Anterior cingulate cortex (tissue), 58 donors: Measurements from ENCODE around the gene PRKCQ.
"Not testable (repeated sequence)": the region's sequence is repeated elsewhere in the genome, so short reads cannot be mapped to it uniquely, and the experiment has no call there.

Experiments used
- DNase-seq, 58 donors: peaks; one replicate each; lab custom pipeline; 2025; lab: John Stamatoyannopoulos, UW

PRKCQ gene

GRCh38 chr10:6497620-6498019, 82.5 kb downstream of the PRKCQ start:
- DNase-seq: peak in 1 of 58 donors; percentile 4

DNA sequence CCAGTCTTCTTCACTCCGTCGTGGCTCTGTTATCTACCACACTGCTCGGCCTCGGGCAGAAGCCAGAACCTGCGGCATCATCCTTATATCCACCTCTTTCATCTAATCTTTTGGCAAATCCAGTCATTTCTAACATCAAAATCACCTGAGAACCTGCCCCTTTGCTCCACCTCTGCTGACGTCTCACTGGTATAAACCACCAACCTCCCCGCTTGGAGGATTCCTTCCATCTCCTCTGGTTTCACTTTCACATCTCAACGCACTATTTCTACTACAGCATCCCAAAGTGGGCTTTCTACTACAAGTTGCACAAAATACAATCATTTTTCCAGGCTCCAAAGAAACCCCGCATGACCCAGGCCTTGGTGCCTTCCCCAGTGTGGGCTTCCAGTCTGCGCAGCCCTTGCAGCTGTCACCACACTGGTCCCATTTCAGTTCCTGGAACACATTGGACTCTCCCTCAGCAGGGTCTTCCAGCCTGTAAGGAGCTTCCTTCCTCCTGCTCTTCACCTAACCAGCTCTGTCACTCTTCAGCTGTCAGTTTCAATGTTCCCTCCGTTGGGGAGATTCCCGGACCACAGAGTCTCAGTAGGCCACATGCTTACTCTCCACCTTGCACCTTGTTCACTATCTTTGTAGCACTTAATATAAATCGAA, 85.0 kb downstream of the PRKCQ start:
- no peak for DNase-seq

DNA sequence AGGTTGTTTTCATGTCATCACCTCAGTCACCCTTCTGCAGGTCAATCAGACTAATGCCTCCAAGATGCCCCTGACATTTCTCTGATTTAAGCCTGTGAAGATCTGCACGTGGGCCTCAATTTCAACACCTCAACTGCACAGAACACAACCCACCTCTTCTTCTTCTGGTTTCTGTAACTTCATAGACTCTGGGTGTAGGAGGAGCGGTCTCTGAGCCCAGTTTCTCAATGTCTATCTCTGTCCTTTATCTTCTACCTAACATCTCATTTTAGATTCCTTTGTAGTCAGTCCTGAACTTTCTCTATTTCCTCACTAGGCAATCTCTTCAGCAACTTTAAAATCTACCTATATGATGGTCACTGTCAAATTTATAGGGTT, 85.6 kb downstream of the PRKCQ start:
- DNase-seq: no peak

DNA sequence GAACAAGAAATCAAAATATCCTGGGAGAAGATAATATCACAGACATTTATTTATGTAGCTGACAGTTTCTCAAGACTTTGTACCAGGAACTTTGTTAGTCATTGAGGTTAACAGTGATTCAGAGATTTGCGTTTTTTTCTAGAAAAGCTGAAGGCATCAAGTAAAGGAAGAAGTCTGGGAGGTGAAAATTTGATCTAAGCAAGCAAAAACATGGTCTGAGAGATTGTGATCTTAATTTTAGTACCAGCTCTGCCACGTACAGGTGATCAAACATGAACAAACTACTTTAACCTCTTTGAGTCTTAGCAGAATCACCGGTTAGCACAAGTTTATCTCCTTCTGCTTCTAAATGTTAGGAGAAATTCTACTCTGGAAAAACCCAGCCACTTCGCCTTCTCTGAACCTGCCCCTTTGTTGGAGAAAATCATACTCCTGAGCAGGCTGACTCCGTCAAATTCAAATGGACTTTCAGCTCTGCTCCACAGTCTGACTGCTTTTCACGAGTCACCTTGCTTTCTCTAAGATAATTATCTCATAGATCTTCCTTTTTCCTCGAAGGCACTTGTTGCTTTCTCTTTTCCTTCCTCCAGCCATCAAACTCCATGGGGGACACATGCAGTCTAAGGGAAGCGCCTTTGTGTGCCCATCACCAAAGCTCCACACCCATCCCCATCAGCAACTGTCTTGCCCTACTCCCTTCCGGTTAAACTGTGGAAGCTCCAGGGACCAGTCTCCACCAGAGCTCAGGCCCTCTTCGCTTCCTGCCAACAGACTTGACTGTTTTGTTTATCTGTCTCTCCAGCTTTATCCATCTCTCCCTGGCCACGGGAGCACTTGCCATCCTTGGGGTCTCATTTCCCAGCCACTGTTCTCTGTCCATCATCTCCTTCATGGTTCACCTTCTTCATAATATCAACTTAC, 86.3 kb downstream of the PRKCQ start:
- no peak for DNase-seq

DNA sequence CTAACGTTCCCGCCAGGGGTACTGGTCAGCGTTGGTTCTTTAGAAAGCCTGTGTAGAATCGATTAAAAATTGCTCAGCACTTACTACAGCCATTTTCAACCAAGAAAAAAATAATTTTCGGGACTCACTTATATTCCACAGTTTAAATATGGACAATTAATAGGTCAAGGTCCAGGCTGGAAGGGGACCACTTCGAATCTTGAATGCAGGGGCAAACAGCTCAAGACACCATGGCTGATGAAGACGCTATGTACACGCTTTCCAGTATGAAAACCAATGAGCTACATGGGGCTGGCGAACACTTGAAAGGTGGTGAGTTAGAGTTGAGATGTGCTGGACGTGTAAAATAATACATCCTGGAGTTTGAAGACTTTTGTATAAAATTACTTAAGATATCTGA, 87.2 kb downstream of the PRKCQ start:
- no peak for DNase-seq

DNA sequence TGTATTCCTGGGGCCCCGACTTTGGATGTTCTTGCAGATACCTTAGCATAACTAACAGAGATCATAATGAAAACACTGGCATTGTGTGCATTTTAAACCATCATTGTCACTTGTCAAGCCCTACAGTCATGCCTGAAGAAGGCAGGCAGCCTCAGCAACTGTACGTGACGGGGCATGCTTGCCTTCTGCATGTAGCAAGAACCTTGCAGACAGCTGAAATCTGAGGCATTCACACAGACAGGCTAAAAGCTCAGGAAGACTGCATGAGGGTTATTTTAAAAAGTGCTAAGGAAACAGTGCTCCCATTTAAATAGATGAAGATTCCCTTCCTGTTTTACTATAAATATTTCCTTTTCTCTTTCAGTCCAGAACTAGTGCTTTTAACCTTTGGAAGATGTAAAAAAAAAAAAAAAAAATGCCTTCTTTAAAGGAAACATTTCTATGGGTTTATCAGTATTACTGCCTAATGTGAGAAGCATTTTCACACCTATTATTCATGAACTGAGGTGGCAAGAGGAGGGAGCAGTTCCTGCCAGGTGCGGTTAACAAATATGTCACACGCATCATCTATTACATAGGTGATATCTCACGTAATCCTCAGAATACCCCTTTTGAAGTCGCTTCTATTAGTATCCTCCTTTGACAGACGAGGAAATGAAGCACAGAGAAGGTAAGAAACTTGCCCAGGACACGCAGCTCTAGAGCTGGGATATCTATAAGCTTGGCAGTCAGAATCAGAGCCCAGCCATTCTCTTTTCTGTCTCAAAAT, 88.1 kb downstream of the PRKCQ start:
- DNase-seq: no peak

GRCh38 chr10:6490614-6491013, 89.5 kb downstream of the PRKCQ start:
- DNase-seq: no peak

DNA sequence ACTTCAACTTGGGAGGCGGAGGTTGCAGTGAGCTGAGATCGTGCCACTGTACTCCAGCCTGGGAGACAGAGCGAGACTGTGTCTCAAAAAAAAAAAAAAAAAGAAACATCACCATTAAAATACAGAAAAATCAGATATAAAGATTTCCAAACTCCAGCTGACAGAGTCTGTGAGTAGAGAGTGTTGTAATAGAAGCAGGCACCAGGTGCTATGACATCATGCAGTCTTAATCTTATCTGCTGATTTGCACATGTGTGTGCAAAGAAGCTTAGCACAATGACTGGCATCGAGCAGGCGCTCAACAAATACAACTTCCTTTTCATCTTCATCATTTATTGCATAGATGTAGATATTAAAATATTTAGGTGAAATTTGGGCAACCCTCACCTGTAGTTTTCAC, 92.2 kb downstream of the PRKCQ start:
- no peak for DNase-seq

DNA sequence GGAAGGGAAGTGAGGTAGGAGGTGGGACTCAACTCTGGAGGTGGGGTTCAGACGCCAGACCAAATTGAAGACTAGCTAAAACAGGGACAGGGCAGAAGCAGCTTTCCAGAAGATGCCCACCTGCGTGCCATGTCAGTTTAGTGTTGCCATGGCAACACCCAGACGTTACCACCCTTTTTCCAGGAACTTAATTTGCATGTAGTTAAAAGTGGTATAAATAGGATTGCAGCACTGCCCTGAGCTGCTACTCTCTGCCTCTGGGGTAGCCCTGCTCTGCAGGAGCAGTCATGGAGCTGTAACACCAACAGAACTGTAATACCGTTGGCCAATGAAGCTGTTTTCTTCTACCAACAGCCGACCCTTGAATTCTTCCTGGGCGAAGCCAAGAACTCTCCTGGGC, 93.8 kb downstream of the PRKCQ start:
- DNase-seq: no peak

DNA sequence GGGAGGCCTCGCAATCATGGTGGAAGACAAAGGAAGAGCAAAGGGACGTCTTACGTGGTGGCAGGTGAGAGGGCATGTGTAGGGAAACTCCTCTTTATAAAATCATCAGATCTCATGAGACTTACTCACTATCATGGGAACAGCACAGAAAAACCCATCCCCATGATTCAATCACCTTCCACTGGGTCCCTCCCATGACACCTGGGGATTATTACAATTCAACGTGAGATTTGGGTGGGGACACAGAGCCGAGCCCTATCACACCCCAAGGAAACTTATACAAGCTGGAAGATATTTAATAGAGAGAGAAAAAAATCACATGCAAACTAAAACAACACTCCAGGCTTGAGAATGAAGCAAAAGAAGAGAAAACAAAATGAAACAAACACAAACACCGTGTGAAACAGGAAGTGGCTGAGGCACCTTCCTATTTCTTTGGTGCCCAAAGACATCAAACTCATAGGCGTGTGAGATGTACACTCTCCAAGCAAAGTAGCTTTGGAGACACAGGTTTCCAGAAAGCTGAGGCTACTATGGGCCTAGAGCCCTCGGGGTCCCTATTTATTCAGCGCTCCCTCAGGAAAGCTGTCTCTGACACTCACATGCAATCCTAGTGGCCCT, 97.2 kb downstream of the PRKCQ start:
- DNase-seq: no peak

DNA sequence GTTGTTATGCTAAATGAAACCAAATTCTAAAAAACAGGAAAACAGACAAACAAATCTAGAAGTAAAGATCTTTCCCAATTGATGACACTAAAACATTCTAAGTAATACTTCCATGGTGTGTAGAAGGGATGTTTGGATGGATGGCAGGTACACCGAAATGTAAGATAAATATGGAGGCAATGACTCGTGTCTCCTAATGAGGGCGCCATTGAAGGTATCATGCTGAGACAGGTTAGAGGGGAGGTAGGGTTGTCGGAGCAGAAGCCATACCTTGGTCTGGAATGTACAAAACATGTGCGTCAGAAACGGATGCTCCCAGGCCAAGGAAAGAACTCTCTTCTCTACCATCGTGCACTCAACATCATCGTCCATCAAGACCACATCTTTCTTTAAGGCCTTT, 101.4 kb downstream of the PRKCQ start:
- DNase-seq: no peak

DNA sequence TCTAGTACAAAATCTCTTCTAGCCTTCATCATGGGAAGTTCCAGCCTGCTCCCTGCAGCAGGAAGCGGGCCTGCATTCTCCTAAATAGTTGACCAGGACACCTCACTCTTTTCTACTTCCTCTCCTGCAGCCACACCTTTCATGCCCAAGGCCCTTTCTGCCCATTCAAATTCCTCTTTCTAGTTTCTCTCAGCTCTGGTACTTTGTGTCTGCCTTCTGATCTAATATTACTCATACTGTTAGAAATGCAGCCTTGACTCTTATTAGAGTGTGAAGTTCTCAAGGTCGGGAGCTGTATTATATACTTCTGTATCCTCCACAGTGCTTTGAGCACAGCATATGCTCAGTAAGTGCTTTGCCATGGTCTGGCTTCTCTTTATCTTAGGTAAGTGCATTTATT, 103.1 kb downstream of the PRKCQ start:
- no peak for DNase-seq

DNA sequence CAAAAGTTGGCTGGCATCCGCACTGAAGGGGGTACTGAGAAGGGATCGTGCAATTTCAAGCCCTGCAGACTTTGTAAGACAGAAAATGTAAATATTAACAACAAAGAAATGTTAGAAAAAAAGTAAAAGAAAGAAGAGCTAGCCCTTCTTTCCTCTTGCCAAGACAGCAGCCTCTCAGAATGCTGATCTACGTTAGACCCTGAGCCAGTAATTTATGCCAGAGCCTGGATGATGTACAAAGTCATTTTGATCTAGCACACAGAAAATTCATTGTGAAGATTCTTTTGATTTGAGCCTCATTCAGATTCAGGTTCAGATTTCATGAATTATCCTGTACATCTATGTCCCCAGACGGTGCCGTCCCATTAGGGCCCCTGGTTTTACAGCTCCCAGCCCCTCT, 105.2 kb downstream of the PRKCQ start:
- peak in 1 of 58 donors; percentile 12 for DNase-seq

- no peak for DNase-seq
Measured at GRCh38 chr10:6473901-6474370, 106.1 kb downstream of the PRKCQ start.

DNA sequence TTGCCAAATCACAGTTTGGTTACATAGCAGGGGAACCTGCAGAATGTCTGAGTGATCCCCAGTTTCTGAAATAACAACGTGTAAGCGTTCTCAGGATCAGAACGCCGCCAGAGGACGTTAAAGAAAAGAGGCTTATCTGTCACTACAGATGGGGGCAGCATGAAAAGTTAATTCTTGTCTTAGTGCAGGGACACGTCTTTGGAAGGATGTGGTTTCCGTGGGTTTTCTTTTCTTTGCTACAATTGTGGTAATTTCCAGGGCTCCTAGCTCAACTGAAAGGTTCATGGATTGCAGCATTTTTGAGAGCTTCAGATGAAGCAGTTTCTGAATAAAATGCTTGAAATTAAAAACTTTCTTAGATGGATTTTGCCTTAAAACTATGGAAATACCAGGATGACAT, 106.6 kb downstream of the PRKCQ start:
- no peak for DNase-seq

DNA sequence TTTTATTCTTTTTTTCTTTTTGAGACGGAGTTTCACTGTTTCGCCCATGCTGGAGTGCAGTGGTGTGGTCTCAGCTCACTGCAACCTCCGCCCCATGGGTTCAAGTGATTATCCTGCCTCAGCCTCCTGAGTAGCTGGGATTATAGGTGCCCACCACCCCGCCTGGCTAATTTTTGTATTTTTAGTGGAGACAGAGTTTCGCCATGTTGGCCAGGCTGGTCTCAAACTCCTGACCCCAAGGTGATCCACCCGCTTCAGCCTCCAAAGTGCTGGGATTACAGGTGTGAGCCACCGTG, 107.4 kb downstream of the PRKCQ start:
- DNase-seq: not testable (repeated sequence)

GRCh38 chr10:6470894-6471618, 109.0 kb downstream of the PRKCQ start:
- DNase-seq: no peak

GRCh38 chr10:6469661-6470060, 110.4 kb downstream of the PRKCQ start:
- DNase-seq: no peak

DNA sequence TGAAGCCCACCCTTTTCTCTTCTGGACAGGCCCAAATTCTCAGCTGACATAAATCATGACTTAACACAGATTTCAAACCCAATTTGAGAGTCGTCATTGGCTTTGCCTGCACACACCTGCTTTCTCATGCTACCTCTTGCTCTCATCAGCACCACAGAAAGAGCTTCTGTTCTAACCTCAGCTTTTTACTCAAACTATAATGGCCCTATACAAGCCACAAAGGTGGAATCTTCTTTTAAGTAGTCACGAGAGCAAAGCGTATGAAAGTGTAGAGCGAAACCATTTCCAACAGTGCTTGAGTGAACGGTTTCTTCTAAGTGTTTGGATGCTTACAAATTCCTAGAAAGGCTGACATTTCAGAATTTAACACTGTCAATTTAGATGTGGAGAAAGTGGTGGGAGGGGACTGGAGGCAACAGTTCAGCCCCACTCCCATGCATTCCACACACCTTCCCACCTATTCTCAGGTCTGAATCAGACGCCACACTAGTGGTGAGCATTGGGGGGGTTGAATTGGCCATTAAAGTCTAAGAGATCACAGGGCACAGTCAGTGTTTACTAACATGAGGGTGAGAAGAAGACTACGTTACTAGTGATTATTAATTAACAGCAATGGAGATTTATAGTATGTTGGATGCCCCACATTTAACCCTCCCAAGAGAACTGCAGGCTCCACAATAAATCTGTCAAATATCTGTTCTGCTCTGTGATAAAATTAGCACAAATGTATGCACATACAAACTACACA, 114.0 kb downstream of the PRKCQ start:
- DNase-seq: no peak

DNA sequence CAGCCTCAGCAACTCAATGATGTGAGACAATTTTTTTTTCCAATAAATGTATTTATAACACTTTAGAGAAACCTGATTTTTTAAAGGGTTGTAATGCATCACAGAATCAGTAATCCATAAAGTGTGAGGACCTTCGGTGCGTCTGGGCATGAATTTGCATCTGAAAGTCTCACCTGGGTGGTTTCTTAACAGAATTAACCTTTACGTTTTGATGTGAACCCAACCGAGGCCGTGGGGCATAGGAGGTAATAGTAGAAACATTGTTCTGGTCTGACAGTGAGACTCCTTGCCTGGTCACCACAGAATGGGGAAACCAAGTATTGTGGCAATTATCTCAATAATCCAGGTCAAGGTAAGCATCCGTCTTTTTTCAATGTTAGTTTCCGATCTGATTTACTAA, 114.6 kb downstream of the PRKCQ start:
- DNase-seq: no peak
